Transverse colon (tissue), 4 donors: ENCODE results near the gene KAZN. TPM values are rescaled to one million over a fixed set of nuclear protein-coding genes. Genes with fewer than 3 reads are reported as not detected.

Experiments used
- DNase-seq: peaks from one replicate; pipeline ENCODE4 v3.0.0-alpha.2; 2019
- H3K27ac ChIP-seq, 4 donors: fragments of 200-600 bp; sonication (generic); 2 replicates each; pipeline ENCODE4 v1.5.1; 2016 to 2018; ENCODE audit warnings: inconsistent platforms in 4 of 4
- H3K27me3 ChIP-seq: fragments of 200-600 bp; sonication (generic); 2 replicates; pipeline ENCODE4 v1.5.1; 2017; ENCODE audit warnings: inconsistent platforms
- H3K36me3 ChIP-seq, 4 donors: fragments of 200-600 bp; sonication (generic); 2 replicates each; pipeline ENCODE4 v1.5.1; 2017 to 2019; ENCODE audit warnings: inconsistent platforms in 4 of 4
- H3K4me1 ChIP-seq, 4 donors: fragments of 200-600 bp; sonication (generic); 2 replicates each; pipeline ENCODE4 v1.5.1; 2017 to 2020; ENCODE audit warnings: inconsistent platforms in 4 of 4
- H3K4me3 ChIP-seq, 4 donors: fragments of 200-600 bp; sonication (generic); 1 replicate in 1 of 4; 2 replicates in 3 of 4; pipeline versions ENCODE4 v1.5.1 to v1.6.1; 2017 to 2019; ENCODE audit warnings: inconsistent platforms in 4 of 4
- H3K9me3 ChIP-seq, 2 donors: fragments of 200-600 bp; sonication (generic); 2 replicates each; pipeline ENCODE4 v1.5.1; 2017 to 2019; ENCODE audit warnings: inconsistent platforms in 2 of 2
- EP300 ChIP-seq: sonication (generic); formaldehyde crosslinking; IDR thresholded peaks from one replicate; pipeline ENCODE4 v1.6.1; 2017; ENCODE audit warnings: antibody characterized with exemption, low read depth
- POLR2A ChIP-seq: fragments of 450-650 bp; IDR thresholded peaks from one replicate; pipeline ENCODE4 v1.6.1; 2016; ENCODE audit warnings: antibody characterized with exemption, mild to moderate bottlenecking, moderate library complexity
- POLR2AphosphoS5 ChIP-seq, 3 donors: sonication (generic); formaldehyde crosslinking; IDR thresholded peaks; one replicate each; pipeline ENCODE4 v1.6.1; 2016; ENCODE audit warnings: antibody characterized with exemption in 3 of 3
- WGBS, 2 donors: methylation state at CpG; one replicate each; pipeline ENCODE4 v1.1.5; 2018; ENCODE audit warnings: low coverage in 1 of 2; 5-methylcytosine and 5-hydroxymethylcytosine counted together
- in situ Hi-C, 4 donors: fragments of 200-750 bp; cut with MboI; loops; one replicate each; pipeline versions ENCODE4 v1.15.0 to v1.15.1; 2017; ENCODE audit warnings: low sequenced_read_pairs in 3 of 4, low pct_ligation_motif_present in 1 of 4, low pct_unique_long_range_greater_than_20kb in 1 of 4
- intact Hi-C: fragments of 100-400 bp; cut with DNase I; formaldehyde crosslinking; loops from one replicate; pipeline ENCODE4 v1.15.1; 2023; ENCODE audit warnings: low total_unique reads
- total RNA-seq, 4 donors: library from RNA; depleted of rRNA; stranded (reverse); fragments of >200 nt; gene quantifications; one replicate each; pipeline ENCODE4 v1.1.0, GENCODE V29; 2016
- TF ChIP-seq, protein P1 (sequence below), 5 experiments: fragments of 200-600 bp in 3 of 5; fragments of 450-650 bp in 2 of 5; sonication (generic) in 3 of 5; IDR thresholded peaks; 1 replicate in 2 of 5; 2 replicates in 3 of 5; pipeline ENCODE4 v1.5.1; 2016 to 2017; ENCODE audit warnings: antibody characterized with exemption in 5 of 5, inconsistent platforms in 3 of 5, mild to moderate bottlenecking in 2 of 5, moderate library complexity in 1 of 5

Gene KAZN
- total RNA-seq, 4 donors from 2014 or later: 12.0 to 17.1 (median 16.2) TPM

DNA sequence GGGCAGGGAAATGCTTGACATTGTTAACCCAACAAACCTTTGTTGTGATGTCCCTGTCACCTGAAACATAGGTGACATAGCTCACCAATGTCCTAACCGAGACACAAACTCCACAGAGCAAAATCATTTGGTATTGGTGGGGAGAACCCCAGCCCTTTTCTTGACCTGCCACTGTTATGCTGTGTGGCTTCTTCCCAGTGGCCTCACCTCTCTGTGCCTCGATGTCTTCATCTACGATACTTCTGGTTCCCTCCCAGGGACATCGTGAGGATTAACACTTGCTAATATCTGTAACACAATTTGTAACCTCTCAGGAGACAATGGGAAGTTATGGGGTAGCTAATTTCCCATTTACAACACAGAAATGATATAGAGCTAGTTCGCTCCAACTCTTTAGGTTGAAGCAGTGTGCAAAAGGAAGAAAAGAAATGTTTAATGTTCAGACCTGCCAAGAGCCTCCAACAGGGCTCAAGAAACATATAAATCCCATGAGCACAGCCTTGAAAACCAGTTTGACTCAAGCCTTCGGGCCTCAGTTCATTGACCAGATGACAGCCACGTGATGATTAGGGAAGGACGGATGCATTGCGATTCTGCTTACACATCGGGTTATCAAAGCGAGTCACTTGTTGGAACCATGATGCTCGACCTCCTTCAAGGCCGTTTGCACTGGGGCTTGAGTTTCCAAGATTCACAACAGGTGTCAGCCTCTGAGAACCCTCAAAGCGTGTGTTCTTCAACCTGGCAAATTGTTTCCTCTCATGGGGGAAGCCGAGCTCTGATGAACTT, 517.3 kb downstream of the KAZN start:
- Histone ChIP-seq H3K4me1 (no peaks in the 10 kb centered on the region), H3K36me3 (no peaks in the 10 kb centered on the region), H3K9me3 (no peaks in the 10 kb centered on the region), H3K27ac (no peak overlapping the region), H3K27me3 (no peaks in the 10 kb centered on the region), H3K4me3 (no peak overlapping the region)
- no peak for DNase-seq
- in situ Hi-C loops (no loop called here), intact Hi-C loops (no loop called here)
- WGBS, 2 donors: 89% methylated on average over 7 to 15 of the region's 15 CpGs
- TF ChIP-seq POLR2AphosphoS5 (IDR thresholded peaks at IDR 0.05) (no peak), EP300 (no peak), POLR2A (no peak)
- TF ChIP-seq, protein P1, sequence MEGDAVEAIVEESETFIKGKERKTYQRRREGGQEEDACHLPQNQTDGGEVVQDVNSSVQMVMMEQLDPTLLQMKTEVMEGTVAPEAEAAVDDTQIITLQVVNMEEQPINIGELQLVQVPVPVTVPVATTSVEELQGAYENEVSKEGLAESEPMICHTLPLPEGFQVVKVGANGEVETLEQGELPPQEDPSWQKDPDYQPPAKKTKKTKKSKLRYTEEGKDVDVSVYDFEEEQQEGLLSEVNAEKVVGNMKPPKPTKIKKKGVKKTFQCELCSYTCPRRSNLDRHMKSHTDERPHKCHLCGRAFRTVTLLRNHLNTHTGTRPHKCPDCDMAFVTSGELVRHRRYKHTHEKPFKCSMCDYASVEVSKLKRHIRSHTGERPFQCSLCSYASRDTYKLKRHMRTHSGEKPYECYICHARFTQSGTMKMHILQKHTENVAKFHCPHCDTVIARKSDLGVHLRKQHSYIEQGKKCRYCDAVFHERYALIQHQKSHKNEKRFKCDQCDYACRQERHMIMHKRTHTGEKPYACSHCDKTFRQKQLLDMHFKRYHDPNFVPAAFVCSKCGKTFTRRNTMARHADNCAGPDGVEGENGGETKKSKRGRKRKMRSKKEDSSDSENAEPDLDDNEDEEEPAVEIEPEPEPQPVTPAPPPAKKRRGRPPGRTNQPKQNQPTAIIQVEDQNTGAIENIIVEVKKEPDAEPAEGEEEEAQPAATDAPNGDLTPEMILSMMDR (IDR thresholded peaks at IDR 0.05): no peak

DNA sequence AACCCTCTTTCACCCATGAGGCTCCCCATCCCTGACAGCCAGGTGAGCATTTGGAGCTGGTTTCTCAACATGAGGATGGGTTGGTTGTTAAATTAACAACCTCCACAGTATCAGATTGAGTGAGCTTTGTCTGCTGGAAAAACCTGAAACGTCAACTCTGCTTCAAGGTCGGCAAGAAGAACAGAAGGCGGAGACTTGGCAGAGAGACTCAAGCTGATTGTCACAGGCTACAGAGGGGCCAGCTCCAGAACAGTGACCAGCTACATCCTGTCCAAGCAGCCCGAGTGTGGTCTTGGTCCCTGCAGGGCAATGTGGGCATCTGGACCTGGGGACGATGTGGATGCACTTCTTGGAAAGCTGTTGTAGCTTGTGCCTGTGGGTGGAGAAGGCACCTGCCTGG, 518.5 kb downstream of the KAZN start:
- in situ Hi-C loops: no loop called here
- TF ChIP-seq, protein P1 (IDR thresholded peaks at IDR 0.05): no peak
- no peak for TF ChIP-seq EP300
- TF ChIP-seq POLR2AphosphoS5 (IDR thresholded peaks at IDR 0.05): no peak
- TF ChIP-seq POLR2A: no peak
- Histone ChIP-seq H3K27me3 (no peaks in the 10 kb centered on the region), H3K27ac (no peak overlapping the region), H3K9me3 (no peaks in the 10 kb centered on the region), H3K36me3 (no peaks in the 10 kb centered on the region), H3K4me1 (no peaks in the 10 kb centered on the region), H3K4me3 (no peak overlapping the region)
- DNase-seq: no peak
- intact Hi-C loops: no loop called here
- WGBS, 2 donors: 33% methylated on average over 5 of the region's 5 CpGs; no CpG with 5 or more reads in 1 of the 2 donors

DNA sequence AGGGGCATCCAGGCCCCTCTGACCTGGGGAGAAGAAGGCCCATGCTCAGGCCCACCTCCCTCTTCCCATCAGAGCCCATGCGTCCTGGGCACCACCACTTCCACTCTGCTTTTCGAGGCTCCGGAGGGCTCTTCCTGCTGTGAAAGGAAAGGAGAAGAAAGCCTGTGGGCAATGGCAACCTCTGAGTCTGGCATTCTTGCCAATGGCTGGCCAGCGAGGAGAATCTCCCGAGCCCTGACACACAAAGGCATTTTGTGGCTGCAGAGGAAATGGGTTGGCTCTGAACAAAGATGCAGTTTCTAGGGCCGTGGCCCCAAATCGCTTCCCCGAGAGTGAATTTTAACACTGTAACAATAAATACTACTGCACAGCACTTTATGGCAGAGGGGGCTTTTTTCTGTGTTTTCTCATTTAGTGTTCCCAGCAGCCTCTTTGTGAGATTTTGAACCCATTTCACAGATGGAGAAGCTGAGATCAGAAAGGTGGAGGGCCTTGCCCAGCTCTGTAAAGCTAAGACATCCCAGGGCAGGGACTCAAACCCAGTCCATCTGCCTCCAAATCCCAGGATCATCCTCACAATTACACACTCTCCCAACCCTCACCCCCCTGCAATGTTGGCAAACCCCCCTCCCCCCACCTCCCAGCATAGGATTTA, 519.3 kb downstream of the KAZN start:
- TF ChIP-seq POLR2AphosphoS5 (IDR thresholded peaks at IDR 0.05) (no peak), POLR2A (no peak), EP300 (no peak)
- TF ChIP-seq, protein P1 (IDR thresholded peaks at IDR 0.05): no peak
- intact Hi-C loops (no loop called here), in situ Hi-C loops (no loop called here)
- DNase-seq: no peak
- Histone ChIP-seq H3K27ac (no peak overlapping the region), H3K4me3 (no peak overlapping the region), H3K9me3 (no peaks in the 10 kb centered on the region), H3K36me3 (no peaks in the 10 kb centered on the region), H3K27me3 (no peaks in the 10 kb centered on the region), H3K4me1 (no peaks in the 10 kb centered on the region)
- WGBS, 2 donors: 50 to 92% methylated on average over 2 to 8 of the region's 8 CpGs

DNA sequence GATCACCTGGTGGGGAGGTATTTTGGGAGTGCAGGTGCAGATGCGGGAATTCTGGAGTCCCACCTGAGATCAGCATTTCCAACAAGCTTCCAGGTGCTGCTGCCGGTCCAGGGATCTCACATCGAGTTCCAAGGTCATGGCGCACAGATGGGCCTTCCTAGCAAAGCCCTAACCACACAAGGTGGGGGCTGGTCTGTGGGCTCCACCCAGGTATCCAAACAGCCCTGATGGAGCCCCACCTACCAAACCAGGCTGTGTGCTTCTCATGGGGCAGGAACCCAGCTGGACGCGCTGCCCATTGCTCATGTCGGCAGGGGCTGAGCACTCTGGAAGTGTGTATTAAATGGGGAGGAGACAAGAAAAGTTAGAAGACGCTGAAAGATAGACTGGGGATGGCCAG, 520.1 kb downstream of the KAZN start:
- no peak for TF ChIP-seq POLR2A
- TF ChIP-seq, protein P1 (IDR thresholded peaks at IDR 0.05): no peak
- no peak for TF ChIP-seq EP300
- TF ChIP-seq POLR2AphosphoS5 (IDR thresholded peaks at IDR 0.05): no peak
- Histone ChIP-seq H3K36me3 (no peaks in the 10 kb centered on the region), H3K4me3 (no peak overlapping the region), H3K9me3 (no peaks in the 10 kb centered on the region), H3K27ac (no peak overlapping the region), H3K4me1 (no peaks in the 10 kb centered on the region), H3K27me3 (no peaks in the 10 kb centered on the region)
- no peak for DNase-seq
- in situ Hi-C loops (no loop called here), intact Hi-C loops (no loop called here)
- 85% methylated on average over 8 of the region's 8 CpGs; no CpG with 5 or more reads in 1 of the 2 donors for WGBS, 2 donors
